ENCODE results near the gene PPP2R2C.

The PPP2R2C gene

DNA sequence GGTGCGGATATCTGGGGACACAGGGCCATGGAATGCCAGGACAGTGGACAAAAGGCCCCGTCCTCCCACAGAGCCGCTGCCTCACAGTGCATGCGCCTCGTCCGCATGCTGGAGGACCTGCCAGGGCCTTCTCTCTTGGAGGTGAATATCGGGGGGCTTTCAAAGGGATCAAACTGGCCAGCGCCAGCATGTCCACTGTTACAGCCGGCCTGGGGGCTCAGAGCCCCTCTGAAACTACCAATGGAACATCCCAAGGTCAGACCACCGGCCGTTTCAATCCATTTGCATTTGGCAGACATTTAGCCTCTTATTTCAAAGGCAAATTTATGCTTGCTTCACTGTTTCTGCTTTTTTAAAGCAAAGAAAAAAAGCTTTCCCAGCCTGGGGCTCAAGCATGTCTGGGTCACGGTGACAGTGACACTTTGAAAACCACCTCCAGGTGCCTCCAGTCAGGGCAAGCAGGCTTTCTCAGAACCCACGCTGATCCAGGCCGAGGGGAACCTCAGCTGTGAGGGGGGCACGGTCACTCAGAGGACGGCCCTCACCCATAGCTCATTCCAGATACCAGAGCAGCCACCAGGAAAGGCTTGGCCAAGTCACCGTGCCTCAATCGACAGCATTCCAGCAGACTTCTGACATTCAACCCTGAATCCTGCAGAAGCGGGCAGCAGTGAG, 57.2 kb downstream of the PPP2R2C start:
- no peaks in the 10 kb centered on the region for H3K4me1 ChIP-seq
- H3K27me3 ChIP-seq (ENCODE audit: low read depth): no peaks in the 10 kb centered on the region
- in situ Hi-C loops (cut with MboI; ENCODE audit: low sequenced_read_pairs): no loop called here
- no peak overlapping the region for H3K4me3 ChIP-seq
- no peaks in the 10 kb centered on the region for H3K36me3 ChIP-seq (replicated peaks)
- H3K9me3 ChIP-seq: no peaks in the 10 kb centered on the region
- no peak for DNase-seq (ENCODE audit: low spot score in 2 of 2)

DNA sequence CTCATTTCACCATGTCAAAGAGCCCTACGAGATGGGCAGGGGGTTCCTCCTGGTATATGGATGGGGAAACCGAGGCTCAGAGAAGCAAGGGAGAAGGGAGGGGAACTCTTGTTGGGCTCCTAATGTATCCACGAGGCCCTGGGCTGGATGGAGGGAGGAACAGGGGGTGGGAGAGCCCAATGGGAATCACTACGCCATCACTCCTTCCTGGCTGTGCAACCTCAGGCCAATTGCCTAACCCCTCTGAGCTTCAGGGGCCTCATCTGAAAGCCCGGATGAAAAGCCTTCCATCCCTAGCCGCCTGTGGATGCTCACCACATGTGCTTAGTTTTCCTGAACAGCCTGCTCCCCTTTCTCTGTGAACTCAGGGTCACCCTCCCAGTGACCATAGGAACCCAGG, 57.8 kb downstream of the PPP2R2C start:
- no peaks in the 10 kb centered on the region for H3K9me3 ChIP-seq
- no peak overlapping the region for H3K4me3 ChIP-seq
- H3K27me3 ChIP-seq (ENCODE audit: low read depth): no peaks in the 10 kb centered on the region
- no peaks in the 10 kb centered on the region for H3K4me1 ChIP-seq
- DNase-seq (ENCODE audit: low spot score in 2 of 2): no peak
- in situ Hi-C loops (cut with MboI; ENCODE audit: low sequenced_read_pairs): no loop called here
- no peaks in the 10 kb centered on the region for H3K36me3 ChIP-seq (replicated peaks)

DNA sequence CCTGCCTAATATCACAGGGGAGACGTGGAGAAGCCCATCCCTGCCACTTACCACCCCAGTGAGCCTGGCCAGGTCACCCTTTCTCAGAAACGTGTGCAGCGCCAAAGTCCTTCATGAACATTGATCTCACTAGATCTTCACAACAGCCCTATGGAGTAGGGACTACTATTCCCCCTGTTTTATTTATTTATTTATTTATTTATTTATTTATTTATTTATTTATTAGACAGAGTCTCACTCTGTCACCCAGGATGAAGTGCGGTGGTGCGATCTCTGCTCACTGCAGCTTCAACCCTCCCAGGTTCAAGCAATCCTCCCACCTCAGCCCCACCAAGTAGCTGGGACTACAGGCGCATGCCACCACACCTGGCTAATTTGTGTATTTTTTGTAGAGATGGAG, 61.8 kb downstream of the PPP2R2C start:
- Histone ChIP-seq H3K36me3 (replicated peaks) (no peaks in the 10 kb centered on the region), H3K9me3 (no peaks in the 10 kb centered on the region), H3K27me3 (ENCODE audit: low read depth) (no peaks in the 10 kb centered on the region), H3K4me1 (no peaks in the 10 kb centered on the region), H3K4me3 (no peak overlapping the region)
- DNase-seq (ENCODE audit: low spot score in 2 of 2): no peak
- in situ Hi-C loops (cut with MboI; ENCODE audit: low sequenced_read_pairs): no loop called here

DNA sequence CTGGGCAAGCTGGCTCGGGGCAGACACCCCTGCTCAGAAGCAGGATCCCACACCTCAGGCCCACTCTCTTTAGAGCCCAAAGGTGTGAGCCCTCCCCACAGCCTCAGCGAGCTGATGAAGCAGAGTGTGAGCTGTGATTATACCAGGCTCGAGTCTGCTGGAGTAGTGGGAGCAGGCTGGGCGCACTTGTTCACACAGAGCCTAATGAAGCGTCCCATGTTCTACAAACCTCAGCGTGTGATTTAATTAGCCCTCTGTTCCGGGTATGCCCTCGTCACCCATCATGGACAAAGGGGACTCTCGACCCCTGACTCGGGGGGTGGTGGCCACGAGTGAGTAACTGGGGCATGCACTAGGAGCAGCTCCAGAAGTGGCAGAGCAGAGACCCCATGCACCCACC, 62.3 kb downstream of the PPP2R2C start:
- DNase-seq (ENCODE audit: low spot score in 2 of 2): no peak
- Histone ChIP-seq H3K27me3 (ENCODE audit: low read depth) (no peaks in the 10 kb centered on the region), H3K9me3 (no peaks in the 10 kb centered on the region), H3K4me3 (no peak overlapping the region), H3K36me3 (replicated peaks) (no peaks in the 10 kb centered on the region), H3K4me1 (no peaks in the 10 kb centered on the region)
- in situ Hi-C loops (cut with MboI; ENCODE audit: low sequenced_read_pairs): no loop called here

DNA sequence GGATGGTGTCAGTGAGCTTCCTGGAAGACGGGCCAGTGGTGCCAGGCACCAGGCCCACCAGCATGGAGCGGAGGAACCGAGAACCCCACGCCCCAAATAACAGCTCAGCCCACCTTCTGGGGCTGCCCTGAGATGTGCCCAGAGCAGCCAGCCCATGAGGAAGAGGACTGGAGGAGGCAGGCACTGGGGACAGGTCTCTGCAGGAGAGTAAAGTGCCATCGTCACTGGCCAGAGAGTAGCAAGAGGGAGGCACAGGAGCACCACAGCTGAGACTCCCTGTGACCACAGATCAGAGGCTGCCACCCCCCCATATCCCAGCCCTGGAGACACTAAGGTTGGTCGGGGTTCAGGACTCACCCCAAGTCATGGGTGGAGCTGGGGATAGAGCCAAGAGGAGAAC, 63.0 kb downstream of the PPP2R2C start:
- in situ Hi-C loops (cut with MboI; ENCODE audit: low sequenced_read_pairs): no loop called here
- no peaks in the 10 kb centered on the region for H3K9me3 ChIP-seq
- no peaks in the 10 kb centered on the region for H3K27me3 ChIP-seq (ENCODE audit: low read depth)
- DNase-seq (ENCODE audit: low spot score in 2 of 2): no peak
- H3K4me3 ChIP-seq: no peak overlapping the region
- H3K4me1 ChIP-seq: no peaks in the 10 kb centered on the region
- H3K36me3 ChIP-seq (replicated peaks): no peaks in the 10 kb centered on the region

DNA sequence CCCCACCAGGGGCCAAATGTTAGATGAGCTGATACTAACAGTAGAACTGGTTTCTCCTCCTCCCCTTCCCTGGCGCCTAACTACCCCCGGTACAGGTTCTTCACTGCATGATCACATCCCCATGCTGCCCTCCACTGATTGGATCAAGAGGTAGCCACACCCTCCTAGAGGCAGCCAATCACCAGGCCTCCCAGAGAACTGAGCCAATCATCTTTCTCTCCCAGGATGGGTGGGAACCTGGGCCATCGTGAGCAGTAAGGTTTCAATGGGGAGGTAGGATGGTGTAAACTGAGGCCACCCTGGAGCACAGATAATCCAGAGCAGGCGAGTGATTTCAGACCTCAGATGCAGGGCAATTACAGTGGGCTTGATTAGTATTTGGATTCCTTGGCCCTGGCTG, 64.2 kb downstream of the PPP2R2C start:
- Histone ChIP-seq H3K4me3 (no peak overlapping the region), H3K4me1 (no peaks in the 10 kb centered on the region), H3K36me3 (replicated peaks) (no peaks in the 10 kb centered on the region), H3K27me3 (ENCODE audit: low read depth) (no peaks in the 10 kb centered on the region), H3K9me3 (no peaks in the 10 kb centered on the region)
- peak in 1 of 2 experiments; percentile 28 for DNase-seq (ENCODE audit: low spot score in 2 of 2)
- in situ Hi-C loops (cut with MboI; ENCODE audit: low sequenced_read_pairs): no loop called here

DNA sequence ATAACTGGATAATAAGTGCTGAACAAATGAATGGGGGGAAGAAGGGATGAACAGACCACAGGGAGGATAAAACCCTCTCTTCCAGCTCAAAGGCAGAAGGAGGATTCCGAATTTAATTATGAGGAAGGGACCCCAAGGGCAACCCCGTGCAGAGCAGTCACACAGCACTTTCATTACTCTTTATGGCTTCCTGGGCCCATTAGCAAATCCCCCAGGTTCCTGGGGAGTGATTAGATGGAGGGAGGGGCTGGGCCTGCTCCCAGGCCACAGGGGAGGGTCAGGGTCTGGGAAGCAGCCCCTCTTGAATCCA, 67.1 kb downstream of the PPP2R2C start:
- no peak for DNase-seq (ENCODE audit: low spot score in 2 of 2)
- H3K27me3 ChIP-seq (ENCODE audit: low read depth): no peaks in the 10 kb centered on the region

DNA sequence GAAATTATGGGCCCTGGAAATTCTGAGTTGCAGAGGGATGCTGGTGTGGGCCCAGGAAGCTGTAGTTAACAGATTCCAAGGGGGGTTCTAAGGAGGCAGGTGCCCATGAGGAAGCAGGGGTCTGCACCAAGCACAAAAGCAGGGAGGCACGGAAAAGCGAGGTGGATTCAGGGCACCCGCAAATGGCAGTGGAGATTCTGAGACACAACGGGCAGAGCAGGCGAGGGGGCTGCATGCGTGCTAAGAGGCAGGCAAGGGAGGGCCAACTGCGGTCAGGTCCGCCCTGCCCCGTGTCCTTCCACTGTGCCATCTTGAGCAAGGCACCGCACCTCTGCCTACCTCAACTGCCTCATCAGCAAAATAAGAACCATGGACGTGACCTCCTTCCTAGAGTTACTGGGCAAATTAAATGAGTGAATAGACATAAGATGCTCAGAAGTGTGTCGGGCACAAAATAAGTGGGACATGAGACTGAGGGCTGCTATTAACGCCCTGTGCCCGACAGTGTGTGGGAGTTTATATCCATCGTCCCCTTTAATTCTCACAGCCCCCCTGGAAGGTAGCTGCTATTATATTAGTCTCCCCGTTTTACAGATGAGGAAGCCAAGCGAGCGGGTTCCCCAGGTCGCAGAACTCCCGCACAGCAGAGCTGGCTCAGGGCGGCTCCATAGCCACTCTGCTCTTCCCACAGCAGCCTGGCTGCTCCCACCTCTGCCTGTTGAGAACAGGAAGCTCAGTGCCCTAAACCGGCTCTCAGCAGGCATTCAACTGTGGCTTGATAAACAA, 67.6 kb downstream of the PPP2R2C start:
- no peaks in the 10 kb centered on the region for H3K27me3 ChIP-seq (ENCODE audit: low read depth)
- in situ Hi-C loops (cut with MboI; ENCODE audit: low sequenced_read_pairs): no loop called here
- no peak for DNase-seq (ENCODE audit: low spot score in 2 of 2)
- no peaks in the 10 kb centered on the region for H3K9me3 ChIP-seq
- no peaks in the 10 kb centered on the region for H3K36me3 ChIP-seq (replicated peaks)
- H3K4me3 ChIP-seq: no peak overlapping the region
- H3K4me1 ChIP-seq: no peaks in the 10 kb centered on the region

More for the DNA sequence above, 67.1 kb downstream of the PPP2R2C start:
- no peak overlapping the region for H3K4me3 ChIP-seq
- no peaks in the 10 kb centered on the region for H3K36me3 ChIP-seq (replicated peaks)
- H3K4me1 ChIP-seq: no peaks in the 10 kb centered on the region
- in situ Hi-C loops (cut with MboI; ENCODE audit: low sequenced_read_pairs): no loop called here
- no peaks in the 10 kb centered on the region for H3K9me3 ChIP-seq

DNA sequence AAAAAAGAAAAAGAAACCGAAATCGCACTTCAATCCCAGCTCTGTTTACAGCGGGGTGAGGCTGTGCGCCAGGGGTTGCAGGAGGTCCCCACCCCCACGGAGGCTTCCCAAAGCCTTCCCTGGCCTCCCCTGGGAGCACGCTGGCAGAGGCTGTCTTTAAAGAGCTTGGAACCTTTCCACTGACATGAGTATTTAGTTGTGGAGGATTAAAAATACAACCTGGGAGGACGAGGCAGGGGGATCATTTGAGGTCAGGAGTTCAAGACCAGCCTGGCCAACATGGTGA, 69.1 kb downstream of the PPP2R2C start:
- Histone ChIP-seq H3K36me3 (replicated peaks) (no peaks in the 10 kb centered on the region), H3K9me3 (no peaks in the 10 kb centered on the region), H3K4me1 (no peaks in the 10 kb centered on the region), H3K27me3 (ENCODE audit: low read depth) (no peaks in the 10 kb centered on the region), H3K4me3 (no peak overlapping the region)
- no peak for DNase-seq (ENCODE audit: low spot score in 2 of 2)
- in situ Hi-C loops (cut with MboI; ENCODE audit: low sequenced_read_pairs): no loop called here

DNA sequence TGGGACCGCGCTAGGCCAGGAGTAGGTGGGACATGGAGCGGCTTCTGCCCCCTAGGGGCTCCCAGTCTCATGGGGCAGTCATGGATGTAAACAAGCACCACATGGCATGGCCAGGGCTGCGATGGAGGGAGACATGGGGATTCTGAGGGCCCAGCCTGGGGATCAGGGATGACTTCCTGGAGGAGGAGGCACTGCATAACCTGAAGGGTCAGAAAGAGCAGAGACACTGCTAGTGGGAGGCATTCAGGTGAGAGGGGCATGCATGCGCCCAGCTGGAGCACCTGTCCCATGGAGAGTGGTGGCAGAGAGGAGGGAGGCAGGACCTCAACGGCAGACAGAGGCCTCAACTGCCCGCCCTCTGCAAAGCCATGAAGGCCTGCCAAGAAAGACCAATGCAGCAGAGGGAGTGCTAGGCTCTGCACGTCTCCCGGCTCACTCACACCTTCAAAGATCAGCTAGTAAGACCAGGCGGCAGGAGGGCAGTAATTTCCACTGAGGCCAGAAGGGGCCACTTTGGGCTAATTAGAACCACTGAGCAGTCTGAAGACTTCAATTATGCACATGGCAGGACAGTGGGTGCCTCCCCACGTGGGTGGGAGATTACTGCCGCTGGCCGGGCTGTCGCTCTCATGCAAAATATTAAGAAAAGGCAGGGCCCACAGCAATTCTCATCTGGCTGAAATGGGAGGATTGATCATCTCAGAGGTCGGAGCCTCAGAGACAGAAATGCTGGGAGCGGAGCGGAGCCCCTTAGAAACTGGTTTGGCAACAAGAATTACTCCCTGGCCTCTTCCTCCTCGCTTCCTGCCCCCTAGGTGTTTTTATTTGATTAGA, 69.6 kb downstream of the PPP2R2C start:
- H3K9me3 ChIP-seq: no peaks in the 10 kb centered on the region
- H3K36me3 ChIP-seq (replicated peaks): no peaks in the 10 kb centered on the region
- peak in 1 of 2 experiments; percentile 22 for DNase-seq (ENCODE audit: low spot score in 2 of 2)
- H3K27me3 ChIP-seq (ENCODE audit: low read depth): no peaks in the 10 kb centered on the region
- H3K4me1 ChIP-seq: no peaks in the 10 kb centered on the region
- in situ Hi-C loops (cut with MboI; ENCODE audit: low sequenced_read_pairs): no loop called here
- no peak overlapping the region for H3K4me3 ChIP-seq

DNA sequence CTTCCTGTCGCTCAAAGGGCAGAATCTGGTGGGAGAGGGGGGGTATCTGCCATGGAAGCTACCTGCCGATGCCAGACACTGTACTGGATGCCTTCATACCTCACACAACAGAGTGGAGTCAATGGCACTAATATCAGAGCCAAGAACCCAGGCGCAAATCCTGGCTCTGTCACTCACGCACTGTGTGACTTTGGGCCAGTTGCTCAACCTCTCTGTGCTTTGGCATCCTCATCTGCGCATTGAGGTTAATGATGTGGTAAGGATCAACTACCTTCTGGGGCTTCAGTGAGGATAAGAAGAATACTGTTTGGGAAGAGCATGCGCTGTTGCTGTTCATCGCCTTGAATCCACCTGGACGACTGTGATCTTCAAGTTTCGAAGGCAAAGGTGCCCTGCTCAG, 70.6 kb downstream of the PPP2R2C start:
- no peaks in the 10 kb centered on the region for H3K36me3 ChIP-seq (replicated peaks)
- H3K4me1 ChIP-seq: no peaks in the 10 kb centered on the region
- in situ Hi-C loops (cut with MboI; ENCODE audit: low sequenced_read_pairs): no loop called here
- DNase-seq (ENCODE audit: low spot score in 2 of 2): no peak
- H3K9me3 ChIP-seq: no peaks in the 10 kb centered on the region
- no peaks in the 10 kb centered on the region for H3K27me3 ChIP-seq (ENCODE audit: low read depth)
- no peak overlapping the region for H3K4me3 ChIP-seq

DNA sequence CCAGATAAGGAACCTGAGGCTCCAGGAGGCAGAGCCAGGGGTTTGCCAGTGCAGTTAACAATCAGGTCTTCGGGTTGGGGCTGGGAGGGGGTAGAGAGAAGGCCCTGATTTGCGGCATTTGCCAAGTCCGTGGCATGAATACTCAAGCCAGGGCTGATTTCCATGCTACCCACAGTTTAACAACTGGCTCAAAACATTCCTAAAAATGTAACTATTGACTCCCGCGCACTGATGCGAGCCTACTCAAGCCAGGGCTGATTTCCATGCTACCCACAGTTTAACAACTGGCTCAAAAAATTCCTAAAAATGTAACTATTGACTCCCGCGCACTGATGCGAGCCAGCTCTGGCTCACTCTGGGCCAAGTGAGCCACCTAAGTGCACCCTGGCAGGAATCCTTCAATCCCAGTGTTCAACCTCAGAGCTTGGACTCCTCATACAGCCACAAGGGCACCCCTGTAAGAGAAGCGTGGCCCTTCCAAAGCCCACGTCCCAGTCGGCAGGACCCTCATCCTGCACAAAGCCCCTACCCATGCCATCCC, 75.6 kb downstream of the PPP2R2C start:
- no peak overlapping the region for H3K4me3 ChIP-seq
- no peaks in the 10 kb centered on the region for H3K36me3 ChIP-seq (replicated peaks)
- no peaks in the 10 kb centered on the region for H3K9me3 ChIP-seq
- no peaks in the 10 kb centered on the region for H3K27me3 ChIP-seq (ENCODE audit: low read depth)
- DNase-seq (ENCODE audit: low spot score in 2 of 2): no peak
- in situ Hi-C loops (cut with MboI; ENCODE audit: low sequenced_read_pairs): no loop called here
- H3K4me1 ChIP-seq: no peaks in the 10 kb centered on the region

DNA sequence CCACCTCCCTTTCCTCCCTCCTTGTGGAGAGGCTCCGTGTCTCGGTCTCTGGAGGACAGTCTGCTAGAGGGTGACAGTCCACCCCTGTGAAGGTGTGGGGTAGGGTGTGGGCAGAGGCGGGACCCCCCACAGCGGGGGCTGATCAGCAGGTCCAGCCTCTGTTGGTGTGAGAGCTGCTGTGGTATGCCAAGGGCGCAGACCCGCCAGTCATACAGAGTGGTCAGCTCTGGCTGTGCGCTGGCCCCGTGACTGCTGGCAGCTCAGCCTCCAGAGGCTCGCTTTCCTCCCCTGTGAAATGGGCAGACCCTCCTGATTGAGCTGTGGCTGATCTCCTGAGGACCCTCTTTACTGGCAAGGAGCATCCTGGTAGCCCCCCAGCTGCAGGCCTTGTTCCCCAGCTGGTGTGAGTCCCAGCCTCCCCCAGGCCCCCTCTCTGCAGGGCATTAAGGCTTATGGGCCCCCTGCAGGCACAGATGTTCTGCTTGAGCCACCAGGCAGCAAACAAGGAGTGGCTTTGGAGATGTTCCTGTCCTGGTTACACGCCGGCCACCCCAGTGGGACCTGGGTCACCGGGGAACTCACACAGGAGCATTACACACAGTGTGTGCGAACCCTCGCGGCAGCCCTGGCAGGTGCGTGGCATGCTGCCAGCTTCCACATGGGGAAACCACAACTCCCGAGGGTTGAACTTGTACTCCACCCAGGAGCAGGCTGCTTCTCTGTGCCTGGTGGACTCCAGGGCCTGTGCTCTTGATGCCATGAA, 76.8 kb downstream of the PPP2R2C start:
- Histone ChIP-seq H3K27me3 (ENCODE audit: low read depth) (no peaks in the 10 kb centered on the region), H3K9me3 (no peaks in the 10 kb centered on the region), H3K4me1 (no peaks in the 10 kb centered on the region), H3K4me3 (no peak overlapping the region), H3K36me3 (replicated peaks) (no peaks in the 10 kb centered on the region)
- DNase-seq (ENCODE audit: low spot score in 2 of 2): no peak
- in situ Hi-C loops (cut with MboI; ENCODE audit: low sequenced_read_pairs): no loop called here

Data from HAP-1 (cell line).